AG08395 (cell line): ENCODE measurements around the gene HS3ST4.

Experiments used
- DNase-seq: peaks from one replicate; pipeline ENCODE4 v3.0.0; 2012; ENCODE audit warnings: mixed read lengths, low spot score

Gene HS3ST4

GRCh38 chr16:25896411-25896810, 204.7 kb downstream of the HS3ST4 start:
- DNase-seq, result no peak

GRCh38 chr16:25897702-25898101, 205.9 kb downstream of the HS3ST4 start:
- DNase-seq, result no peak

GRCh38 chr16:25905810-25906209, 214.1 kb downstream of the HS3ST4 start:
- DNase-seq, result no peak

GRCh38 chr16:25910971-25911370, 219.2 kb downstream of the HS3ST4 start:
- DNase-seq, result no peak

GRCh38 chr16:25912321-25912720, 220.6 kb downstream of the HS3ST4 start:
- DNase-seq, result no peak

GRCh38 chr16:25914357-25914962, 222.7 kb downstream of the HS3ST4 start:
- no peak for DNase-seq

GRCh38 chr16:25916037-25916436, 224.3 kb downstream of the HS3ST4 start:
- DNase-seq, result no peak

GRCh38 chr16:25922438-25922837, 230.7 kb downstream of the HS3ST4 start:
- no peak for DNase-seq

- DNase-seq, result no peak
These were observed 233.7 kb downstream of the HS3ST4 start for GRCh38 chr16:25925421-25925820.

- DNase-seq, result no peak
These were observed 239.8 kb downstream of the HS3ST4 start for GRCh38 chr16:25931473-25932035.

- DNase-seq, result no peak
These were observed 250.2 kb downstream of the HS3ST4 start for GRCh38 chr16:25941800-25942499.

- no peak for DNase-seq
These were observed 259.0 kb downstream of the HS3ST4 start for GRCh38 chr16:25950586-25951281.

GRCh38 chr16:25951999-25952398, 260.2 kb downstream of the HS3ST4 start:
- no peak for DNase-seq

- DNase-seq, result no peak
These were observed 261.2 kb downstream of the HS3ST4 start for GRCh38 chr16:25952983-25953382.

- DNase-seq, result no peak
These were observed 265.9 kb downstream of the HS3ST4 start for GRCh38 chr16:25957707-25958106.

- DNase-seq, result no peak
These were observed 267.5 kb downstream of the HS3ST4 start for GRCh38 chr16:25959221-25959620.

GRCh38 chr16:25966172-25967097, 274.7 kb downstream of the HS3ST4 start:
- no peak for DNase-seq

- DNase-seq, result no peak
These were observed 285.4 kb downstream of the HS3ST4 start for GRCh38 chr16:25977121-25977520.

- DNase-seq, result no peak
These were observed 286.5 kb downstream of the HS3ST4 start for GRCh38 chr16:25978218-25978617.

GRCh38 chr16:25988084-25988483, 296.3 kb downstream of the HS3ST4 start:
- no peak for DNase-seq

- DNase-seq, result no peak
These were observed 297.1 kb downstream of the HS3ST4 start for GRCh38 chr16:25988882-25989281.

GRCh38 chr16:25996052-25996451, 304.3 kb downstream of the HS3ST4 start:
- DNase-seq, result no peak
